Uterus (tissue), 2 donors: ENCODE measurements around the gene MAGI2.

ENCODE experiments used
- POLR2A ChIP-seq, 2 donors: fragments of 450-650 bp; IDR thresholded peaks; one replicate each; pipeline ENCODE4 v1.6.1; 2016; ENCODE audit warnings: antibody characterized with exemption in 2 of 2, mild to moderate bottlenecking in 1 of 2, moderate library complexity in 1 of 2
- TF ChIP-seq, protein P1 (sequence below), 4 experiments: fragments of 200-600 bp in 2 of 4; fragments of 450-650 bp in 2 of 4; sonication (generic) in 2 of 4; IDR thresholded peaks; one replicate each; pipeline ENCODE4 v1.5.1; 2016 to 2019; ENCODE audit warnings: antibody characterized with exemption in 4 of 4, mild to moderate bottlenecking in 2 of 4, moderate library complexity in 1 of 4

DNA sequence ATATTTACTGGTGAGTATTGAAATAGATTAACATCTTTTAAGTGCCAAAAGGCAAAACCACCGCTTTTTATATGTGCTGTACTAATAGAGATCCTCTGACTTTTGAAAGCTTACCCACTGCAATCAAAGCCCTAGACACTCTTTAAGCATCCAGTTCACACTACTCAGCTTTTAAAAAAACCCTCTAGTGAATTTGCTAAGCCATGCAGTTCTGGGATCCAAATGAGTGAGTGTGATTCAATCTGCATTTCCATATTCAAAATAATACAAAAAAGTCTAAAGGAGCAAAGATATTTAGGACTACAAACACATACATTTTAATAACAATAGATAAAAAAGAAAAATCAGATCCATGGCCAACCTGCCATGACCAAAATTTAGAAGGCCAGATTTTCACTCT lies 288.2 kb downstream of the MAGI2 start:
- no peak for TF ChIP-seq POLR2A (IDR thresholded peaks at IDR 0.05)
- TF ChIP-seq, protein P1, sequence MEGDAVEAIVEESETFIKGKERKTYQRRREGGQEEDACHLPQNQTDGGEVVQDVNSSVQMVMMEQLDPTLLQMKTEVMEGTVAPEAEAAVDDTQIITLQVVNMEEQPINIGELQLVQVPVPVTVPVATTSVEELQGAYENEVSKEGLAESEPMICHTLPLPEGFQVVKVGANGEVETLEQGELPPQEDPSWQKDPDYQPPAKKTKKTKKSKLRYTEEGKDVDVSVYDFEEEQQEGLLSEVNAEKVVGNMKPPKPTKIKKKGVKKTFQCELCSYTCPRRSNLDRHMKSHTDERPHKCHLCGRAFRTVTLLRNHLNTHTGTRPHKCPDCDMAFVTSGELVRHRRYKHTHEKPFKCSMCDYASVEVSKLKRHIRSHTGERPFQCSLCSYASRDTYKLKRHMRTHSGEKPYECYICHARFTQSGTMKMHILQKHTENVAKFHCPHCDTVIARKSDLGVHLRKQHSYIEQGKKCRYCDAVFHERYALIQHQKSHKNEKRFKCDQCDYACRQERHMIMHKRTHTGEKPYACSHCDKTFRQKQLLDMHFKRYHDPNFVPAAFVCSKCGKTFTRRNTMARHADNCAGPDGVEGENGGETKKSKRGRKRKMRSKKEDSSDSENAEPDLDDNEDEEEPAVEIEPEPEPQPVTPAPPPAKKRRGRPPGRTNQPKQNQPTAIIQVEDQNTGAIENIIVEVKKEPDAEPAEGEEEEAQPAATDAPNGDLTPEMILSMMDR (IDR thresholded peaks at IDR 0.05), result no peak
